HepG2 (cell line): ENCODE results near the gene CAPZB. TPM values are rescaled to one million over a fixed set of nuclear protein-coding genes. Genes with fewer than 3 reads are reported as not detected.

Experiments used
- AKAP8 ChIP-seq: sonication (generic); formaldehyde crosslinking; IDR thresholded peaks from 2 replicates; pipeline ENCODE4 v1.5.1; 2020; ENCODE audit warnings: mild to moderate bottlenecking, missing genetic modification reagents
- CBX2 ChIP-seq, 2 experiments: fragments of 200-600 bp in 1 of 2; sonication (generic); formaldehyde crosslinking in 1 of 2; IDR thresholded peaks; 2 replicates each; pipeline versions ENCODE4 v1.7.0 to v1.8.1; 2018 to 2022; ENCODE audit warnings: low read depth in 2 of 2, low read length in 1 of 2, mild to moderate bottlenecking in 1 of 2, missing genetic modification reagents in 1 of 2
- DBP ChIP-seq: sonication (generic); formaldehyde crosslinking; IDR thresholded peaks from 2 replicates; pipeline ENCODE4 v1.4.0; 2020; ENCODE audit warnings: missing genetic modification reagents; ENCODE audit errors: not compliant biosample characterization
- EP300 ChIP-seq, 3 experiments: sonication (generic) in 1 of 3; formaldehyde crosslinking in 1 of 3; IDR thresholded peaks; 2 replicates each; pipeline versions ENCODE4 v1.5.1 to v1.6.1; 2011 to 2020; ENCODE audit warnings: low read depth in 2 of 3, low read length in 2 of 3, borderline replicate concordance in 1 of 3, improper control_type of control experiment in 1 of 3, mild to moderate bottlenecking in 1 of 3, missing genetic modification reagents in 1 of 3, moderate library complexity in 1 of 3
- ESRRA ChIP-seq: sonication (generic); formaldehyde crosslinking; IDR thresholded peaks from 2 replicates; pipeline ENCODE4 v1.5.1; 2020; ENCODE audit warnings: mild to moderate bottlenecking, low read depth, missing genetic modification reagents
- FOXM1 ChIP-seq: sonication (generic); formaldehyde crosslinking; IDR thresholded peaks from 2 replicates; pipeline ENCODE4 v1.5.0; 2020; ENCODE audit warnings: missing genetic modification reagents
- FUBP1 ChIP-seq: sonication (generic); formaldehyde crosslinking; IDR thresholded peaks from 2 replicates; pipeline ENCODE4 v1.5.1; 2020; ENCODE audit warnings: missing genetic modification reagents, mild to moderate bottlenecking, borderline replicate concordance
- HOXA3 ChIP-seq: sonication (generic); formaldehyde crosslinking; IDR thresholded peaks from 2 replicates; pipeline ENCODE4 v1.5.0; 2020; ENCODE audit warnings: missing genetic modification reagents
- NFATC3 ChIP-seq: sonication (generic); formaldehyde crosslinking; IDR thresholded peaks from 2 replicates; pipeline ENCODE4 v1.5.1; 2020; ENCODE audit warnings: mild to moderate bottlenecking, missing genetic modification reagents
- NFE2L2 ChIP-seq: fragments of 150-350 bp; IDR thresholded peaks from 2 replicates; pipeline ENCODE4 v1.6.1; 2014; ENCODE audit warnings: low read length
- SMAD1 ChIP-seq: sonication (generic); formaldehyde crosslinking; IDR thresholded peaks from 2 replicates; pipeline ENCODE4 v1.4.0; 2020; ENCODE audit warnings: missing genetic modification reagents, low read depth, mild to moderate bottlenecking, borderline replicate concordance
- SOX13 ChIP-seq, 3 experiments: fragments of 450-650 bp in 1 of 3; sonication (generic) in 1 of 3; formaldehyde crosslinking in 1 of 3; IDR thresholded peaks in 2 of 3; conservative IDR thresholded peaks in 1 of 3; 2 replicates each; pipeline versions ENCODE4 v1.5.0 to v1.6.1; 2016 to 2020; ENCODE audit warnings: antibody characterized with exemption in 1 of 3, mild to moderate bottlenecking in 1 of 3, missing compliant biosample characterization in 1 of 3, missing genetic modification reagents in 1 of 3, moderate library complexity in 1 of 3
- SOX5 ChIP-seq: IDR thresholded peaks from 2 replicates; pipeline ENCODE4 v1.6.1; 2016; ENCODE audit warnings: borderline replicate concordance
- TP53 ChIP-seq: sonication (generic); formaldehyde crosslinking; conservative IDR thresholded peaks from 2 replicates; pipeline ENCODE4 v1.4.0; 2020; ENCODE audit warnings: missing genetic modification reagents
- ZFP36L2 ChIP-seq: sonication (generic); formaldehyde crosslinking; IDR thresholded peaks from 2 replicates; pipeline ENCODE4 v1.4.0; 2020; ENCODE audit warnings: missing genetic modification reagents
- ZHX1 ChIP-seq: sonication (generic); formaldehyde crosslinking; IDR thresholded peaks from 2 replicates; pipeline ENCODE4 v1.8.1; 2022; ENCODE audit warnings: low read depth, mild to moderate bottlenecking, missing genetic modification reagents
- ZNF460 ChIP-seq: sonication (generic); formaldehyde crosslinking; IDR thresholded peaks from 2 replicates; pipeline ENCODE4 v1.5.1; 2020; ENCODE audit warnings: missing genetic modification reagents, mild to moderate bottlenecking, borderline replicate concordance
- ZNF724P ChIP-seq: sonication (generic); formaldehyde crosslinking; IDR thresholded peaks from 2 replicates; pipeline ENCODE4 v1.8.0; 2022; ENCODE audit warnings: missing genetic modification reagents, borderline replicate concordance
- ZSCAN25 ChIP-seq: sonication (generic); formaldehyde crosslinking; IDR thresholded peaks from 2 replicates; pipeline ENCODE4 v1.8.0; 2022; ENCODE audit warnings: mild to moderate bottlenecking, missing genetic modification reagents
- polyA plus RNA-seq, 8 experiments: library from polyadenylated mRNA; depleted of rRNA in 3 of 8; stranded (reverse) in 7 of 8; unstranded in 1 of 8; fragments of >200 nt; fragmentation: Illumina TruSeq in 4 of 8; extraction: Trizol in 4 of 8; gene quantifications; 2 replicates each; pipeline versions ENCODE4 v1.2.1 to v1.2.3, GENCODE V29; 2011 to 2016; ENCODE audit warnings: low read depth in 4 of 8, missing spikeins in 1 of 8, mixed read lengths in 1 of 8; ENCODE audit not compliant: insufficient read depth in 1 of 8
- total RNA-seq, 5 experiments: library from RNA; depleted of rRNA; stranded (reverse); fragments of >200 nt; fragmentation: Illumina TruSeq; extraction: Trizol; gene quantifications; 2 replicates each; pipeline ENCODE4 v1.2.3, GENCODE V29; 2016; ENCODE audit warnings: low read depth in 1 of 5
- TF ChIP-seq, protein P1 (sequence below): sonication (generic); formaldehyde crosslinking; IDR thresholded peaks from 2 replicates; pipeline ENCODE4 v1.4.0; 2020; ENCODE audit warnings: mild to moderate bottlenecking, missing genetic modification reagents

CAPZB gene
- total and polyA plus RNA-seq, 2 of the 13 experiments (the other 11 are each of a cell fraction or from before 2014, with no cell fraction given): 58.9 to 76.9 TPM

GRCh38 chr1:19425646-19426239, 59.6 kb downstream of the CAPZB start (continued):
- TF ChIP-seq CBX2 (IDR thresholded peaks at IDR 0.05; ENCODE audit: low read depth, low read length) (no peak), CBX2 (CRISPR knock-in tag; IDR thresholded peaks at IDR 0.05; ENCODE audit: low read depth) (no peak), NFE2L2 (no peak), ZNF724P (CRISPR knock-in tag) (no peak), DBP (no peak), SOX13 (IDR thresholded peaks at IDR 0.05) (no peak), SOX13 (CRISPR knock-in tag; conservative IDR thresholded peaks at IDR 0.05 in 1 of 2, IDR thresholded peaks at IDR 0.05 in 1 of 2) (peak in 1 of 2 experiments; percentile 82; a peak in 2 of 4 replicates), ZSCAN25 (CRISPR knock-in tag) (no peak), TP53 (CRISPR knock-in tag) (no peak), HOXA3 (peak; percentile 27; the same call in 1 of the 2 replicates), EP300 (IDR thresholded peaks at IDR 0.05; ENCODE audit: low read depth in 2 of 2, low read length in 2 of 2) (peak in 1 of 2 experiments; percentile 75; a peak in 1 of 4 replicates), EP300 (CRISPR knock-in tag; IDR thresholded peaks at IDR 0.05; ENCODE audit: borderline replicate concordance) (peak; percentile 28; the same call in 1 of the 2 replicates), FUBP1 (no peak), SOX5 (CRISPR knock-in tag) (peak; percentile 55; the same call in 1 of the 2 replicates), ESRRA (CRISPR knock-in tag) (no peak; the same call in 1 of the 2 replicates), ZNF460 (CRISPR knock-in tag) (no peak), AKAP8 (CRISPR knock-in tag) (no peak), FOXM1 (CRISPR knock-in tag) (no peak), NFATC3 (no peak), ZHX1 (CRISPR knock-in tag) (no peak), ZFP36L2 (no peak), SMAD1 (CRISPR knock-in tag) (no peak)
- TF ChIP-seq, protein P1, sequence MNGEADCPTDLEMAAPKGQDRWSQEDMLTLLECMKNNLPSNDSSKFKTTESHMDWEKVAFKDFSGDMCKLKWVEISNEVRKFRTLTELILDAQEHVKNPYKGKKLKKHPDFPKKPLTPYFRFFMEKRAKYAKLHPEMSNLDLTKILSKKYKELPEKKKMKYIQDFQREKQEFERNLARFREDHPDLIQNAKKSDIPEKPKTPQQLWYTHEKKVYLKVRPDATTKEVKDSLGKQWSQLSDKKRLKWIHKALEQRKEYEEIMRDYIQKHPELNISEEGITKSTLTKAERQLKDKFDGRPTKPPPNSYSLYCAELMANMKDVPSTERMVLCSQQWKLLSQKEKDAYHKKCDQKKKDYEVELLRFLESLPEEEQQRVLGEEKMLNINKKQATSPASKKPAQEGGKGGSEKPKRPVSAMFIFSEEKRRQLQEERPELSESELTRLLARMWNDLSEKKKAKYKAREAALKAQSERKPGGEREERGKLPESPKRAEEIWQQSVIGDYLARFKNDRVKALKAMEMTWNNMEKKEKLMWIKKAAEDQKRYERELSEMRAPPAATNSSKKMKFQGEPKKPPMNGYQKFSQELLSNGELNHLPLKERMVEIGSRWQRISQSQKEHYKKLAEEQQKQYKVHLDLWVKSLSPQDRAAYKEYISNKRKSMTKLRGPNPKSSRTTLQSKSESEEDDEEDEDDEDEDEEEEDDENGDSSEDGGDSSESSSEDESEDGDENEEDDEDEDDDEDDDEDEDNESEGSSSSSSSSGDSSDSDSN: no peak
